ENCODE data around the gene AMTN. TPM values are rescaled to one million over a fixed set of nuclear protein-coding genes. Genes with fewer than 3 reads are reported as not detected.

AMTN gene
- total RNA-seq, 4 donors from 2014 or later, result not detected

DNA sequence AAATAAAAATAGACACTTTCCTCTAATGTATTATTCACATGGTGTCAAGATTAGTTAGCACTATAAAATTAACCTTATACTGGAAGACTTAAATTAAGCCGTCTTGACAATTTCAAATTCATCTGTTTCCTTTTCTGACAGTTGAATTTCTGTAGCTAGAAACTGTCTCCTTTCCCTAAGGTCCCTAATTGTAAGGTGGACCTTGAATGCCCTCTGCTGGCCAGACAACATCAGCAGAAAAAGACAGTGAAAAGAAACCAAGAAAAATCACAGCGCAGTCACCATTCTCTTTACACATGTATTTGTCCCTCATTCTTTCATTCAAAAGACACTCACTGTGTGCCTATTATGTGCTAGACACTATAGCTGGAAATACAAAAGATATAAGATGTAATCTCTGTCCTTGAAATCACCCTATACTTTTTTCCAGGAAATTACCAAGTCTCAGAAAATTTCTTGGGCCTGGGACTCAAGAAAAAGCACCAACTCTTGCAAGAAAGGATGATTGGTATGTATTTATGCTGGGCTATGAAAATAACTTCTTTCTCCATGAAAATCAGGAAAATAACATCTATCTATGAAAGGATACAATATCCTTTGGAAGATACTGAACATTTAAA, 41.0 kb downstream of the AMTN start:
- Histone ChIP-seq H3K36me3 (no peaks in the 10 kb centered on the region), H3K9me3 (no peaks in the 10 kb centered on the region), H3K27me3 (no peaks in the 10 kb centered on the region), H3K27ac (no peak overlapping the region), H3K4me1 (no peaks in the 10 kb centered on the region), H3K4me3 (replicated peaks in 1 of 3) (no peak overlapping the region)
- peak; percentile 27 to 58 for DNase-seq
- TF ChIP-seq POLR2A (IDR thresholded peaks at IDR 0.05), result no peak
- TF ChIP-seq, protein P1, sequence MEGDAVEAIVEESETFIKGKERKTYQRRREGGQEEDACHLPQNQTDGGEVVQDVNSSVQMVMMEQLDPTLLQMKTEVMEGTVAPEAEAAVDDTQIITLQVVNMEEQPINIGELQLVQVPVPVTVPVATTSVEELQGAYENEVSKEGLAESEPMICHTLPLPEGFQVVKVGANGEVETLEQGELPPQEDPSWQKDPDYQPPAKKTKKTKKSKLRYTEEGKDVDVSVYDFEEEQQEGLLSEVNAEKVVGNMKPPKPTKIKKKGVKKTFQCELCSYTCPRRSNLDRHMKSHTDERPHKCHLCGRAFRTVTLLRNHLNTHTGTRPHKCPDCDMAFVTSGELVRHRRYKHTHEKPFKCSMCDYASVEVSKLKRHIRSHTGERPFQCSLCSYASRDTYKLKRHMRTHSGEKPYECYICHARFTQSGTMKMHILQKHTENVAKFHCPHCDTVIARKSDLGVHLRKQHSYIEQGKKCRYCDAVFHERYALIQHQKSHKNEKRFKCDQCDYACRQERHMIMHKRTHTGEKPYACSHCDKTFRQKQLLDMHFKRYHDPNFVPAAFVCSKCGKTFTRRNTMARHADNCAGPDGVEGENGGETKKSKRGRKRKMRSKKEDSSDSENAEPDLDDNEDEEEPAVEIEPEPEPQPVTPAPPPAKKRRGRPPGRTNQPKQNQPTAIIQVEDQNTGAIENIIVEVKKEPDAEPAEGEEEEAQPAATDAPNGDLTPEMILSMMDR (IDR thresholded peaks at IDR 0.05), result peak; percentile 32 to 73 (median 57)
- 25 to 30% methylated on average over 2 of the region's 2 CpGs for WGBS, 2 donors
- intact Hi-C loops (cut with DNase I), result no loop called here

DNA sequence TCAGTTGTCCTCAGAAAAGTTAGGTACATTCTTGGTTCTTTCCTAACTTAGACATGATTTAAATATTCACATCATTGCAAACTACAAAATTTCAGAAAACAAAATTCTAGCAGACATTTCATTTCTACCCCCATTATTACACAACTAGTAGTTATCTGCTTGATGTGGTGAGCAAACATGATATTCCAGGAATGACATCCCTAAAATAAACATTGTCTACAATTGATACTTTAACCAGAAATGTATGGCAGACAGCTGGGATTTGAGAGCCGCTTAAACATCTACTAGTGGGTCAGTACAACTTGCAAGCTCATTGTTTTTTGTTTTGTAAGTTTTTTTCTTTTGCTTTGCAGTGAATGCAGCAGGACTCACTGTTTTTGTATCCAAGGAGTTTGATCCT, 41.6 kb downstream of the AMTN start:
- H3K4me1 ChIP-seq, result no peaks in the 10 kb centered on the region
- H3K36me3 ChIP-seq, result no peaks in the 10 kb centered on the region
- H3K27ac ChIP-seq, result no peak overlapping the region
- intact Hi-C loops (cut with DNase I), result no loop called here
- WGBS, 2 donors, result 92 to 97% methylated on average over 1 of the region's 1 CpG
- TF ChIP-seq, protein P1 (IDR thresholded peaks at IDR 0.05), result no peak
- no peak for TF ChIP-seq POLR2A (IDR thresholded peaks at IDR 0.05)
- no peaks in the 10 kb centered on the region for H3K27me3 ChIP-seq
- H3K4me3 ChIP-seq (replicated peaks in 1 of 3), result no peak overlapping the region
- no peaks in the 10 kb centered on the region for H3K9me3 ChIP-seq
- DNase-seq, result no peak

DNA sequence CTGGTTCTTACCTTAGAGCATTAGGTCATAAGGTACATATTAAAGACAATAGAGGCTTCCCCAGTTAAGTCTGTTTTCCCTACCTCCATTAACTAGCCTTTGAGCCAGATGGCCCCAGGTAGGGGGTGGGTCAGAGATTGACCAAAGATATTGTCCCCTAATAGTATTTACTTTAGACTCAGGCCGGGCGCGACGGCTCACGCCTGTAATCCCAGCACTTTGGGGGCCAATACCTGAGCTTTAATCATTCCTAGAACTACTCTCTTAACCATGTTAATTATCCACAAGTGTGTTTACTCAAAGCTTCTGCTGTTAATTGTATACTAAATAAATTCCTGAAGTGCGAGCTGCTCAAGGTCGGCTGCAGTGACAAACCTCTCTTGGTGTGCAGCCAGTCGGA, 45.7 kb downstream of the AMTN start:
- no peak for DNase-seq
- H3K36me3 ChIP-seq, result no peaks in the 10 kb centered on the region
- no peaks in the 10 kb centered on the region for H3K9me3 ChIP-seq
- TF ChIP-seq, protein P1 (IDR thresholded peaks at IDR 0.05), result no peak
- TF ChIP-seq POLR2A (IDR thresholded peaks at IDR 0.05), result no peak
- H3K27ac ChIP-seq, result no peak overlapping the region
- intact Hi-C loops (cut with DNase I), result no loop called here
- no peaks in the 10 kb centered on the region for H3K27me3 ChIP-seq
- no peaks in the 10 kb centered on the region for H3K4me1 ChIP-seq
- H3K4me3 ChIP-seq (replicated peaks in 1 of 3), result no peak overlapping the region
- 74 to 79% methylated on average over 8 of the region's 8 CpGs for WGBS, 2 donors

GRCh38 chr4:70570796-70571195, 52.4 kb downstream of the AMTN start:
- H3K27ac ChIP-seq, result no peak overlapping the region
- TF ChIP-seq, protein P1 (IDR thresholded peaks at IDR 0.05), result no peak
- no peak for TF ChIP-seq POLR2A (IDR thresholded peaks at IDR 0.05)

DNA sequence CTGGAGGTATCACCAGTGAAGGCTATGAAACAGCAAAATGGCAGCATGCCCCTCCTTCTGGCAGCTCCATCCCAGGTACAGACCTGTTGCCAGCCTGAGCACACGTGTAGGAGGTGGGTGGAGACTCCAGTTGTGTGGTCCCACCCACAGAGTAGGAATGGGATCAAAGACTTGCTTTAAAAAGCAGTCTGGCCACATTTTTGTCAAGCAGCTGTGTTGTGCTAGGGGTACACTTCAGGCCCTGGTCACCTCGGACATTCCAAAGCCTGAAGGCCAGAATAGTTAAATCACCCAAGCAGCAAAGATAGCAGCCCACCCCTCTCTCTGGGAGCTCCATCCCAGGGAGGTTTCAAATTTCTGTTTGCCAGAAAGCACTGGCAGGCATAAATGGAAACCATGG, 53.4 kb downstream of the AMTN start:
- Histone ChIP-seq H3K27ac (no peak overlapping the region), H3K4me3 (replicated peaks in 1 of 3) (no peak overlapping the region), H3K4me1 (no peaks in the 10 kb centered on the region), H3K36me3 (no peaks in the 10 kb centered on the region), H3K27me3 (no peaks in the 10 kb centered on the region), H3K9me3 (no peaks in the 10 kb centered on the region)
- DNase-seq, result no peak
- no peak for TF ChIP-seq POLR2A (IDR thresholded peaks at IDR 0.05)
- TF ChIP-seq, protein P1 (IDR thresholded peaks at IDR 0.05), result no peak
- intact Hi-C loops (cut with DNase I), result no loop called here
- WGBS, 2 donors, result 23 to 25% methylated on average over 1 to 2 of the region's 2 CpGs

More at GRCh38 chr4:70570796-70571195, 52.4 kb downstream of the AMTN start:
- WGBS, 2 donors, result 89 to 97% methylated on average over 2 of the region's 2 CpGs
- intact Hi-C loops (cut with DNase I), result no loop called here
- no peak for DNase-seq
- no peaks in the 10 kb centered on the region for H3K4me1 ChIP-seq
- no peak overlapping the region for H3K4me3 ChIP-seq (replicated peaks in 1 of 3)
- H3K9me3 ChIP-seq, result no peaks in the 10 kb centered on the region
- H3K27me3 ChIP-seq, result no peaks in the 10 kb centered on the region
- H3K36me3 ChIP-seq, result no peaks in the 10 kb centered on the region
